Coronary artery (tissue), 2 donors: ENCODE data around the gene TCFL5.
A peak's percentile ranks its signal among the peaks of the same experiment; 100 is the strongest.

Source experiments
- DNase-seq: peaks from one replicate; pipeline ENCODE4 v3.0.0-alpha.2; 2017; ENCODE audit warnings: low spot score
- H3K27ac ChIP-seq, 2 donors: fragments of 200-600 bp; sonication (generic); one replicate each; pipeline ENCODE4 v1.5.1; 2016 to 2019
- H3K4me3 ChIP-seq: fragments of 200-600 bp; sonication (generic); 2 replicates; pipeline ENCODE4 v1.5.1; 2016; ENCODE audit warnings: mild to moderate bottlenecking, moderate library complexity
- TF ChIP-seq, protein P1 (sequence below): fragments of 200-600 bp; sonication (generic); IDR thresholded peaks from one replicate; pipeline ENCODE4 v1.5.1; 2019; ENCODE audit warnings: antibody characterized with exemption

The TCFL5 gene

DNA sequence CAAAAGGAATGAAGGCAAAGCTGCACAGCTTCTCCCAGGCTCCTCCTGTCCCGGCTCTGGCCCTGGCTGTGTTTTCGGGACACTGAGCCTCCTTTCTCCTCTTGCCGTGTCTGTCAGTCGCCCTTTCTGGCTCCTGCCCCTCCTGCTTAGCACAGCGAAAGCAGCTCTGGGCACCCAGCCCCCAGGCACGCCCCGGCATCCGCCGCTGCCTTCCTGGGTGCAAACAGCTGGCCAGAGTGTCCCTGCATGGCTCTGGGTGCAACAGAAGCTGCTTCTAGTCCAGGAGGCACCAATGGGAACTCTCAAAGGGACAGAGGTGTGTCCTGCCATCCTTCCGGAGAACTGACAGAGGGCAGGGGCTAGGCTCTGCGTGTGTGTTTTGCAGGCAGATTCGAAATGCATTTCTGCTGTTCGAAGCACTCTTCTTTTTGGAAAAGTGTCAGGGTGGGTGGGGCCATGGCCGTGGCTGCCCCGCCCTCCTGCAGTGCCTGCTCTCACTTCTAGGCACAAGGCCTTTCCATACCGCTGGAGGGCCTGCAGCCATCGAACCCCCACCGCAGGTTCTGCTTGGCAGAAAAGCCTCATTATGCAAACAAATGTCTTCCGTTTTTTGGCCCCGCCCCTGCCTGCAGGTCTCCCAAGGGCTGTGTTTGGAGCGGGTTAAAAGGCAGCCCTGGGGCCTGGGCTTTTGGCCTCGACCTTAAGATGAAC is 29.3 kb downstream of the TCFL5 start:
- DNase-seq, result peak; percentile 70
- TF ChIP-seq, protein P1, sequence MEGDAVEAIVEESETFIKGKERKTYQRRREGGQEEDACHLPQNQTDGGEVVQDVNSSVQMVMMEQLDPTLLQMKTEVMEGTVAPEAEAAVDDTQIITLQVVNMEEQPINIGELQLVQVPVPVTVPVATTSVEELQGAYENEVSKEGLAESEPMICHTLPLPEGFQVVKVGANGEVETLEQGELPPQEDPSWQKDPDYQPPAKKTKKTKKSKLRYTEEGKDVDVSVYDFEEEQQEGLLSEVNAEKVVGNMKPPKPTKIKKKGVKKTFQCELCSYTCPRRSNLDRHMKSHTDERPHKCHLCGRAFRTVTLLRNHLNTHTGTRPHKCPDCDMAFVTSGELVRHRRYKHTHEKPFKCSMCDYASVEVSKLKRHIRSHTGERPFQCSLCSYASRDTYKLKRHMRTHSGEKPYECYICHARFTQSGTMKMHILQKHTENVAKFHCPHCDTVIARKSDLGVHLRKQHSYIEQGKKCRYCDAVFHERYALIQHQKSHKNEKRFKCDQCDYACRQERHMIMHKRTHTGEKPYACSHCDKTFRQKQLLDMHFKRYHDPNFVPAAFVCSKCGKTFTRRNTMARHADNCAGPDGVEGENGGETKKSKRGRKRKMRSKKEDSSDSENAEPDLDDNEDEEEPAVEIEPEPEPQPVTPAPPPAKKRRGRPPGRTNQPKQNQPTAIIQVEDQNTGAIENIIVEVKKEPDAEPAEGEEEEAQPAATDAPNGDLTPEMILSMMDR, result no peak
- H3K4me3 ChIP-seq, result no peak overlapping the region
- H3K27ac ChIP-seq, result peak overlapping the region in 1 of 2 donors; percentile 28

DNA sequence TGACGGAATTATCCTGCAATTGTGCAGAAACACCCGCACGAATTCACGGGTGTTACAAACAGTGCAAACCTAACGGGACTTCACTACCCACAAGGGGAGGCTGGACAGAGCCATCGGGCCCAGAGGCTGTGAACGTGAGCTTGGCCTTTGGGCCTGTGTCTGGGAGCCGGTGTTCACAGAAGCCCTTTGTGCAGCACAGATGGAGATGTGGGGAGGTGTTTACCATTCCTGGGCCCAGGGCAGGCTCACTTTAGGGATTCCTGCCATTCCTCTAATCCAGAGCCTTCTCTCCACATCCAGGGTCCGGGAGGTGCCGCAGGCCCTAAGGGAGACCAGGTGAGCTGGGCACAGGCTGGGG is 29.8 kb downstream of the TCFL5 start:
- H3K27ac ChIP-seq, result peak overlapping the region in 1 of 2 donors; percentile 28

DNA sequence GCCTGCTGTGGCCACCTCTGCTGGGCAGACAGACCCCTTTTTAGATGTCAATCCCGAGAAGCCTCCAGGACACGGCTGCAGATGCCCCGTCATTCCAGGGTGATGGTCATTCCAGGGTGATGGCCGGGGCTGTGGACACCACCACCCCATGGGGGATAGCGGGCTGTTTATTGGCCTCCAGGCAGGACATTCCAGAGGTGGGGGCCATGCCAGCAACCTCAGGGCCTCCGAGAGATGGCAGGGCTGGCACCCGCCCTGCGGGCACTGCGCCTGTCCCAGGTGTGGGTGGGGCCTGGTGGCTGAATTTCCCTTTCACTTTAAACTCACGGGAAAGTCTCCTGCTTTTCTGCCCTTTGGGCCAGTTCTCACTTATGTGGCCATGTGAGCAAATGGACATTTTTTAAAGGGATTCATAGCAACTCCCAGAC is 30.2 kb downstream of the TCFL5 start:
- DNase-seq, result no peak

More for the DNA sequence above, 29.8 kb downstream of the TCFL5 start:
- TF ChIP-seq, protein P1, result no peak
- DNase-seq, result peak; percentile 65
- H3K4me3 ChIP-seq, result no peak overlapping the region

DNA sequence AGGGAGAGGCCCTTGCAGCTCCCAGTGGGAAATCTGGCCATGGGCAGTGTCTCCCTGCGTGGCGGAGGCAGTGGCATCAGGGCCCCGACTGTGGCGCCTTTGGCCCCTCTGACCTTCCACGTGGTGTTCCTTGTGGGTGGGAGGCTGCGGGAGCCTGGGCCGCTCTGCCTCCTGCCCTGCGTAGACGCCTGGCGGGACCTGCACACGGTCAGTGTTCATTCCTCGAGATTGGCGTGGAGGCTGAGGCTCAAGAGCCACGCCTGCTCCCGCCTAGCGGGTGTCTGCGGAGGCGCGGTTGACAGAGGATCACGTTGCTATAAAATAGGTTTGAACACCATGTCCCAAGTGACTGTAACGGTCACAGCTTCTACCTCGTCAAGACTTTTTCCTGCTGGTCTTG is 30.8 kb downstream of the TCFL5 start:
- TF ChIP-seq, protein P1, result no peak

More for the DNA sequence above, 30.2 kb downstream of the TCFL5 start:
- H3K4me3 ChIP-seq, result no peak overlapping the region
- no peak overlapping the region for H3K27ac ChIP-seq
- TF ChIP-seq, protein P1, result no peak

DNA sequence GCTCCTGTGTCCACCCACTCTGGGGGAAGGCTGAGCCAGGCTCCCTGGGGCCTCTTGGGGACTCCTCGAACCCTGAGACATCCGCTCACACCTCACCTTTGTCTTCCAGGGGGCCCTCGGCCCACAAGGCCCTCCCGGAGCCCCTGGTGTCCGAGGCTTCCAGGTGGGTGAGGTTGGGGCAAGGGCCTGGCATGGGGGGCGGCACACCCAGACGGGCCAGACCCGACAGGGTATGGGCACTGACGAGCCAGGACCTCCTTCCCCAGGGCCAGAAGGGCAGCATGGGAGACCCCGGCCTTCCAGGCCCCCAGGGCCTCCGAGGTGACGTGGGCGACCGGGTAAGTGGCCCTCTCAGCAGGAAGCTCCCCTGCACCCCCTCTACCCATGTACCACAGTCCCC is 31.4 kb downstream of the TCFL5 start:
- TF ChIP-seq, protein P1, result no peak
- no peak overlapping the region for H3K4me3 ChIP-seq
- no peak for DNase-seq
- H3K27ac ChIP-seq, result no peak overlapping the region

More for the DNA sequence above, 30.8 kb downstream of the TCFL5 start:
- no peak for DNase-seq
- Histone ChIP-seq H3K4me3 (no peak overlapping the region), H3K27ac (no peak overlapping the region)

DNA sequence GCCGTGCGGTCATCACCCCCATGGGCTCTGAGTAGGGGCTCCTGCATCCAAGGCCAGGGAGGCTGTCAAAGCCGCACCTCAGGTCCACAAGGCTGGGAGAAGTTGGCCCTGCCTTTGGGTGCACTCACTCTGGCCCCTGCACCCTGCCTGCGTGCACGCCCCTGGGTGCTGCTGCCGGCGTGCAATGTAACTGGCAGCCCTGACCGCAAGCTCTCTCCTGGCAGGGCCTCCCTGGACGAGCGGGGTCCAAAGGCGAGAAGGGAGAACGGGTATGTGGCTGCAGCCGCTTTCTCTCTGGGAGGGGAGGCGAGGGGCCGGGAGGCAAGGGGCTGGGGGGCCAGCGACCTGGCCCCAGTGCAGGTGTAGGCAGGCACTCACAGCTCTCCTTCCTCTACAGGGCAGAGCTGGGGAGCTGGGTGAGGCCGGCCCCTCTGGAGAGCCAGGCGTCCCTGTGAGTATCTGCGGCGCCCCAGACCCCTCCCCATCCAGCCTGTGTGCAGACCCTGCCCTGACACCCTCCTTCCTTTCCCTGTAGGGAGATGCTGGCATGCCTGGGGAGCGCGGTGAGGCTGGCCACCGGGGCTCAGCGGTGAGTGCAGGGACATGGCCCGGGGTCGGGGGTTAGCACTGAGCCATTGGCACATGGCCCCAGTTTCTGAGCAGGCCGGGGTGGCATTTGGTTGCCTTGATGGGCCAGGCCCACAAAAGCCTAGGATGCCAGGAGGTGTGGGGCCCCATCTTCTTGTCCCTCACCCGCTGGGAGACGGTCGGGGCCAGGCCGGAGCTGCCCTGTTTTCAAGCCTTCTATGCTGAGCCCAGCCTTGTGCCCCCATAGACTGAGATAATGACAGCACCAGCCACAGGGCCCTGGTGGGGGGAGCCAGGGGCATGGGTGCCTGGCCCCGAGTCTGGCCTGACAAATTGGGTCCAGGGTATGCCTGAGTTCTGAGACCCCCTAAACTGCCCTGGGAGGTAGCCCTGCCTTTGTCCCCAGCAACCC is 32.1 kb downstream of the TCFL5 start:
- no peak overlapping the region for H3K4me3 ChIP-seq
- TF ChIP-seq, protein P1, result no peak
- no peak overlapping the region for H3K27ac ChIP-seq
- DNase-seq, result no peak
